NCI-H524 (cell line): Measurements from ENCODE around the gene ABCC3.
A peak's percentile ranks its signal among the peaks of the same experiment; 100 is the strongest.

Experiments used
- DNase-seq, 2 experiments: peaks; one replicate each; lab custom pipeline; 2025; lab: John Stamatoyannopoulos, UW

The ABCC3 gene

DNA sequence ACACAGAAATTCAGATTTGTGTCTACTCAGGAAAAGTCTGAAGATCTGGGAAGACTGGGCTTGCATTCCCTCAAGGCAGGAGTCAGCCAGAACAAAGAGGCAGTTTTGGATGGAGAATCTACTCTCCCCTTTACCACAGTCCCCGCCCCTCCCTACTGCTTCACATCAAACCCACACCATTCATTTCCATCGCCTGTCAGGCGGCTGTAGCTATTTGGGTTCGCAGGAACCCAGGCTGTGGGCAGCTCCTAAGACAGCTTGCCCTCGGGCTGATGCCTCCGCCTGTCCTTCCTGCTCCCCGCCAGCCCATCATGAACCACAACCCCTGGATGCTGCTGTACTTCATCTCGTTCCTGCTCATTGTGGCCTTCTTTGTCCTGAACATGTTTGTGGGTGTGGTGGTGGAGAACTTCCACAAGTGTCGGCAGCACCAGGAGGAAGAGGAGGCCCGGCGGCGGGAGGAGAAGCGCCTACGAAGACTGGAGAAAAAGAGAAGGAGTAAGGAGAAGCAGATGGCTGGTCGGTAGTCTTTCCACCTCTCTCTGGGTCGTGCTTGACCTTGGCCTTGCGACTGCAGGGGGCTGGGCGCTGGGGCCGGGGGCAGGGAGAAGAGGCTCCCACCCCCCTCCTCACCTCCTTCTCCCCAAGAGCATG is 27.0 kb upstream of the ABCC3 start:
- DNase-seq, result no peak

DNA sequence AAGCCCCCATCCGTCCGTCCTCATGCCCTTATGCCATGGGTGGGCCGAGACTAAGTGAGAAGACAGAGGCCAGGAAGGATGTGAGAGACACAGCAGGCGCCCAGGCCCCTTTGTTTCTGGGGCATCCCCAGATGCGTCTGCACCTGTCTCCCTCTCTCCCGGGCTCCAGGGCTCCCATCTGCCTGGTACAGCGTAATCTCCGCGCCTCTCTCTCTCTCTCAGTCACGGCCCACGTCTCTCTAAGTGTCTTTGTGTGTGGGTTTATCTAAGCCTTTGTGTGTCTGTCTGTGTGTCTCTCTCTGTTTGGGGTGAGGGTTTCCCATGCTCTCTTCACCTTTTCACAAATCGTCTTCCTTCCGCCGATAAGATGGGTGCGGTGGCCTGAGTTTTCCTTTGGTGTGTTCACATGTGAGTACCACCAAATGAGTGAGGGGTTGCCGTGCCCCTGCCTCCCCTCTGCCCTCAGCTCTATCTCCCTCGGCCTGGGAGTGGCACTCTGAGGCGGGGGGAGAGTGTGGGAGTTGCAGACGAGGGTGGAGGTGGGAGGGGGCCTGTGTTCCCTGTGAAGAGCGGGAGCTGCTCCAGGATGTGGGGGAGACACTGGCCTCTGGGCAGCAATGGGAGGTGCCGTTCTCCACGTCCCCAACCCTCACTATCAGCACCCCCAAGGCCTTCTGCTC is 25.8 kb upstream of the ABCC3 start:
- peak; percentile 93 to 97 for DNase-seq

DNA sequence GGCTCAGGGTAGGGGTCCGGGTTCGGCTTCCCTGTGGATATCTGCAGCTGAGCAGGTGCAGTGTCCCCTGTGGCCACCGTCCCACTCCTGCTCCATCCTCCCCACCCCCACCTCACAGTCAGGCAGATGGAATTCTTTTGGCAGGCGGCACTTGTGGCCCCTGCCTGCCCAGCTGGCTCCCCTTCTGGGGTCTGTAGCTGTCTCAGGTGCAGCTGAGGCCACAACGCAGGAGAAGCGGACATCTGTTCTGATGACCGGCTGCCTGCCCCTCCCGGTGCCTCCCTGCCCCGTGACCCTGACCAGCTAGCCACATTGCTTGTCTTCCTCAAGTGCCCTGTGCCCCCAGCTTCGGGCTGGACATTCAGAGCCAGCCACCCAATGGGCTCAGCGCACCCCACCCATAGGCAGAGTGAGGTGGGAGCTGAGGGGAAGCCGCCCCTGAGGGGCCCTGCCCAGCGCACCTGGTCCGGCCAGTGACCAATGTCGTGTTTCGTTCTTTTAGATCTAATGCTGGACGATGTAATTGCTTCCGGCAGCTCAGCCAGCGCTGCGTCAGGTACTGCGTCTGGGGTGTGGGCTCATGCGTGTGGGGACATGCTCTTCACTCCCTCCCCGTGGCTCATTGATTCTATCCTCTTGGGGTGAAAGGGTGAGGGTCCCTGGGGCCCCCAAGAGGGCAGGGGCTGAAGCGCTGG is 25.2 kb upstream of the ABCC3 start:
- DNase-seq, result peak; percentile 88 to 93

DNA sequence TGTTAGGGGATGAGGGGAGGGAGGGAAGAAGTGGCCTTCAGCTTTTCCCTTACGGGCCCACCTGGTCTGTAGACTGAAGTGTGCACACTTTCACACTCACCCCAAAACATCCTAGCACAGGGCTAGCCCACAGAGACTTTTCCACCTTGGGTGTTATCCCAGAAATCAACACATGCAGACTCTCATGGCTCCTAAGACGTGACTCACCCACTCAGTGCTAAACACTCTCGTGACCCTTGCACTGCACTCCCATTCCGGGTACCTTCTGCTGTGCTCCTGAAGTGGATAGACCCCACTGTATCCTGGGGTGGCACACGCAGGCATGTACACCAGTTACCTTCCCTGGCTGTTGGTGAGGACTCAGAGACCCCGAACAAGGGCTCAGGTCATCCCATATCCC is 23.0 kb upstream of the ABCC3 start:
- DNase-seq, result no peak

DNA sequence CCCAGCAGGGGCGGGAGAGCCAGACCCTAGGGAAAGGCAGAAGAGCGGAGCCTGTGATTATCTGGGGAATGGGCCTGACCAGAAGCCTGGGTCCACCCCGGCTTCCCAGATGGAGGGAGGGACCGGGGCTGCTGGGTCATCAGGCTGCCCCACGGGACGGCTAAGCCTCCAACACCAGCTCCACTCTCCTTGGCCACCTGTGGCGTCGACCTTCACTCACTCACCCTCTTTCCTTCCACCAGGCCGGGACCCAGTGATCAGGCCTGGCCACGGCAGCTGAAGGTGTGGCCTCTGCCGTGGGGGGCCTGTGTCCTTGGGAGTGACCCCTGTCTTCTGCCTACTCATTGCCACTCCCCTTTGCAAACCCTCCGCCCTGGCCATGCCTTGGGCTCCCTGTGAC is 22.4 kb upstream of the ABCC3 start:
- DNase-seq, result no peak

DNA sequence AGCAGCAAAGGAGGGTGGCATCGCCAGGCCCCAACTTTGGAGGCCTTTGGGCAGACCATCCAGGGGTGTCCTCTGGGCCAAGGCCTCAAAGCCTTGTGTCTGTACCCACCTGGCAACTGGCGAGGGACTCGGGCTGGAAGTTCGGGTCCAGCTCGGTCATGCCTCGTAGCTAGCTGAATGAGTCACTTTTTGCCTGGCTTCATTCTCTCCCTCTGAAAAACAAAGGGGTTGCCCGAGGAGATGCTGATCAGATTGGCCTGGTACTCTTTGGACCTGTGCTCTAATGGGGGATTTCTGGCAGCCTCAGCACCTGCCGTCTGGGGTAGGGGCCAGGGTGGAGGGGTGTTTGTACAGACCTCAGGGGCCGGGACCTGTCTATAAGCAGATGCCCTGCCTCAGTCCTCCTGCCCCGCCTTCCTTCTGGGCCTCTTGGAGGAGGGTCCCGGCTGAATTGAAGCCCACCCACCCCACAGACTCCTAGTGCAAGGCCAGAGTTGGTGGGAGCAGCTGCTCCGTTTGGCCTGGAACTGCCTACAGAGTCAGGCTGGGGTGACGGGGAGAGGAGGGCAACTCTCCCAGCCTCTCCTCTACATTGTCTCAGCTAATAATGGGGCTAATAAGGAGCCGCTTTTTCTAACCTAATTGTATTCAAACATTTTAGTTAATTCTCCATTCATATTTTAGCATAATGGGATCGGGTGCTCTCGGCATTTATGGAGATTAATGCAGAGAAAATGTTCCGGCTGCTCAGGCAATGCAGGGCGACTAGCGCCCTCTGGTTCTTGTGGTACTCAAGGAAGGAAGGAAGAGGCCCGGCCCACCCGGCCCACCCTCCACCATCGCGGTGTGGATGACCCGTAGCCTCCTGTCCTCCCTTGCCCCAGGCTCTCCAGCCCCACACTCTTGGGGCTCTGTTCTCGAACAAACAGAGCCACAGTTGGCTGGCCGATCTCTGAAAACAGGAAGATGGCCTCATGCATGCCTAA is 21.4 kb upstream of the ABCC3 start:
- DNase-seq, result peak in 1 of 2 experiments; percentile 35

DNA sequence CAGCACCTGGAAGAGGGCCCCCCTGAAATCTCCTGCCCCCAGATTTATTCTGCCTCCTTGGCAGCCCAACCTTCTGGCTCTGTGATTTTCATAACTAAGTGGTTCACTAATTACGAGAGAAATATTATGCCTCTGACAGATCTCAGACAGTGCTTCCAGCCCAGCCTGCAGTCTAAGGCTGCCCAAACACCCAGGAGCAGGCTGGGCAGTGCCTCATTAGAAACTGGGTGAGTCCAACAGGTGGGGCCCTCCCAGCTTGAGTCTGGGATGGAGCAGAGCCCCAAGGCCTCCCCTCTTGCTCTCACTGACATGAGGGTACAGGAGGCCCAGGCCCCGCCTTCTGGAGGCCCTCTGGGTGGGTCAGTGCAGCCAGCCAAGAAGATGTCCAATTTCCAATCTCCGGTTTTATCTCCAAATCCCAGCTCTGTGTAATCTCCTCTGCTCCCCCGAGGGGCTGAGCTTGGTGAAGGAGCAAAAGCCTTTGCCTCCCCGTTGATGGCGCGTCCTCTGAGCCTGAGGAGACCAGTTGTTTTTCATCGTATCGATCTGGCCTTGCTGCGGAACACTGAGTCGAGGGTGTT is 20.1 kb upstream of the ABCC3 start:
- DNase-seq, result peak in 1 of 2 experiments; percentile 32

DNA sequence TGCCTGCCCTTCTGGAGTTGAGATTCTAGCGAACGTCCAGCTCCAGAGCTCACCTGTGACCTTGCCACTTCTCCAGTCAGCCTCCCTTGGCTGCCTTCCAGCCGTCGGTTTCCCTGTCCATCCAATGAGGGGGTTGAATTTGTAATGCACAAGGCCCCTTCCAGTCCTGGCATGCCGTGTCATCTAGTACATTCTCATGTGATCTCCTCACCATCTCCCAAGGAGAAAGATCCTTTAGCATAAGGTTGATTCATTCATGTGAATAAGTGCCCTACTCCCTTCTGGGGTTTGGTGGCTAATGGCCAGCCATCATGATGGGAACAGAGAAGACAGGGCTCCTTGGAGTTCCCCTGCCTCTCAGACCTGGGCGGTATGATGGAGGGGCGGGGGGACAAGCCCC is 18.9 kb upstream of the ABCC3 start:
- DNase-seq, result no peak

DNA sequence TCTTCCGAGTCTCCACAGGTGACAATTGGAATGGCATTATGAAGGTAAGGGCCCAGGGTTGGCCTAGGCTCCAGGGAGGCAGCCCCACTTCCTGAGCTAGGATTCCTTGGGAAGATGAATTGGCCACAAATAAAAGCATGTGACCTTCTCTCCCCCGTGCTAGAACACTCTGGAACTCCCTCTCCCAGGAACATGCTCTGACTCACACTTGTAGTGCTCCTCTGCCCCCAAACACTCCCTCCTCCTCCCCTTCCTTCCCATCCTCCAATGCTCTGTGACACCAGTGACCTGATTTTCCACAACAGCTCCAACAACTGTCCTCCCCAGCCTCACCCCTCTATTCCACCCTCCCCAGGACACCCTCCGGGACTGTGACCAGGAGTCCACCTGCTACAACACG is 16.4 kb upstream of the ABCC3 start:
- no peak for DNase-seq

DNA sequence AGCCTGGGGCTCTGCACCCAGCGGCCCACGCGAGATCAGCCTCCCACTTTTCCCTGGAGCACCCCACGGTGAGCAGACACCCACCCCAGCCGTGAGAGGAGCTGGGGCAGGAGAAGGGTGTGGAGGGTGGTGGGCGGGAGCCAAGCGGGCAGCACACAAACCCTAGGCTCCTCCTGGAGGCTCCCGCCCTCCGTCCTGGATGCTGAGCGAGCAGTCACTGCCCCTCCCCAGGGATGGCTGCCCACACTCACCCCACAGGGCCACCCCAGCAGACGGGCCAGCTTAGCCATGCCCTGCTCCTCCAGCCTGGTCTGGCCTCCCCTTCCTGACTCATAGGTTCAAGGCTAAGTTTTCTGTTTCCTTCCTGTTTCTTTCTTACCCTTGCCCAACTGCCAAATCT is 15.7 kb upstream of the ABCC3 start:
- DNase-seq, result no peak

DNA sequence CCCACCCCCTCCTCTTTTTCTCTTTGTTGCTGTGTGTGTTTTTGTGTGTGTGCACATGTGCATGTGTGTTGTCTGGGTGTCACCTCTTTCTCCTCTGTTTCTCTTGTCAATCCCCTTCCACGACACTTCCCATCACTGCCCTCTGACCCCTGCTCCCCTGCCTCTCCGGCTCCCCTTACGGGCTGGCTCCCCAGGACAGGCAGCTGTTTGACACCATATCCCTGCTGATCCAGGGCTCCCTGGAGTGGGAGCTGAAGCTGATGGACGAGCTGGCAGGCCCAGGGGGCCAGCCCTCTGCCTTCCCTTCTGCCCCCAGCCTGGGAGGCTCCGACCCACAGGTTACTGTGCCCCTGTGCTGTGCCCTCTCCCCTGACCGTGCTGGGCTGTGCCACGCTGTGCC is 15.2 kb upstream of the ABCC3 start:
- DNase-seq, result no peak

DNA sequence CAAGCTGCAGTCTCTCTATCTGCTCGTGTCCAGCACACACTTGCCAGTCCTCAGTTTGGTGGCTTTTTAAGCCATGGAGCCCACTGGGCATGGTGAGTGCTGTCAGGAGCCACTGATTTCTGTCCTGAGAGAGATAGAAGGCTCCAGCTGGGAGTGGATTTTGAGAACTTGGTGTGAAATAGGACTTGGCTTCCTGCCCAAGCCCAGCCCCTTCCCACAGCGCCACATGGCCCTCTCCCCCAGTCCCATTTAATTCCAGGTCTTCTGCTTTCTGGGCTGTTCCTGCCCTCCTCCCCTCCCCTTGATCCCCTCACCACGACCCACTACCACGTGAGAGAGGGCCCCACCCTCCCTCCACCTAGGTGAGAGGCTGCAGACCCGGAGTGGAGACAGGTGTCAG is 14.4 kb upstream of the ABCC3 start:
- DNase-seq, result peak in 1 of 2 experiments; percentile 40

DNA sequence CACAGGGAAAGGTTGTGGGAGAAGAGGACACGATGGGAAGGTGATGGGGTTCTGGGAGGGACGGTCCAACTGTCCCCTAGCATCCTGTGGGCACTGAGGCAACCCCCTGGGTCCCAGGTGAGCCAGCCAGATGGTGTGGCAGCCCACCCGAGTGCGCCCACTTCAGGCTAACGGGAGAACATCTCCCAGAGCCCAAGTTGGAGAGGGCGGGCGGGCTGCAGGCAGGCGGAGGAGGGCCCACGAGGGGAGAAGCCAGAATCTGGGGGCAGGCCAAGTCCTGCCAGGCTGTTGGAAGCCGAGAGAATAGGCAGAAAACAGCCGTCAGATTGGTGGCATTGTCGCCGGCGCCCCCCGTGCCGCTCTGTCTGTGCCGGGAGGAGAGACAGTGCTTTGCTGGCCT is 13.8 kb upstream of the ABCC3 start:
- peak in 1 of 2 experiments; percentile 35 for DNase-seq

DNA sequence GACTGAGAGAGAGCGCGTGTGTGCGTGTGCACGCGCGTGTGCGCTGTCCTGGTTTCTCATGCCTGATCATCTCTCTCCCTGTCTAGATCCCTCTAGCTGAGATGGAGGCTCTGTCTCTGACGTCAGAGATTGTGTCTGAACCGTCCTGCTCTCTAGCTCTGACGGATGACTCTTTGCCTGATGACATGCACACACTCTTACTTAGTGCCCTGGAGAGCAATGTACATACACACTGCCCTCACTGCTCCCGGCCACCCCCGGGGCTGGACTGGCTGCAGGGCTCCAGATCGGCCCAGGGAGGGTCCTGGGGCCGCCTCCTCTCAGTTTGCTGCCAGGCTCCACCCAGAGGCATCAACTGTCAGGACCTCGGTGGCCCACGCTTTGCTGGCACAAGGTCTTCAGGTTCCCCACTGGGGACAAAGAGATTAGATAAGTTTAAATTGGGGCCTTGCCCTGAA is 13.1 kb upstream of the ABCC3 start:
- no peak for DNase-seq

DNA sequence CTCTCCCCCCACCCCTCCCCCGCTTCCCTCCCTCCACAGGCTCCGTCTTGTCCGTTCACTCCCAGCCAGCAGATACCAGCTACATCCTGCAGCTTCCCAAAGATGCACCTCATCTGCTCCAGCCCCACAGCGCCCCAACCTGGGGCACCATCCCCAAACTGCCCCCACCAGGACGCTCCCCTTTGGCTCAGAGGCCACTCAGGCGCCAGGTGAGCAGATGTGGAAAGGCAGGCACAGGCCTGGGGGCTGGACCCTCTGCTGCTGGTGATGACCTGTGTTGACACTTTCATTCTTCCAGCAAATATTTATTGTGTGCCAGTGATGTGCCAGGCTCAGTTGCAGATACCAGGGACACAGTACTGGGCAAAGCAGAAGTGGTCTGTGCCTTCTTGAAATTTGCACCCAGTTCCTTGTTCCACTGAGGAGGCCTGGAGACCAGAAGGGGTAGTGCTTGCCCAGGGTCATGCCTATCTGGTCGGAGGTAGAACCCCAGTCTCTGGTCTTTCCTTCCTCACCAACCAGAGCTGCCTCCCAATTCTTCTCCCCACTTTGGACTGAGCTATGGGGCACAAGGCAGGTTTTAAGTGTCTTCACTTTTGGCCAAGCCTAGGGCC is 10.3 kb upstream of the ABCC3 start:
- no peak for DNase-seq

DNA sequence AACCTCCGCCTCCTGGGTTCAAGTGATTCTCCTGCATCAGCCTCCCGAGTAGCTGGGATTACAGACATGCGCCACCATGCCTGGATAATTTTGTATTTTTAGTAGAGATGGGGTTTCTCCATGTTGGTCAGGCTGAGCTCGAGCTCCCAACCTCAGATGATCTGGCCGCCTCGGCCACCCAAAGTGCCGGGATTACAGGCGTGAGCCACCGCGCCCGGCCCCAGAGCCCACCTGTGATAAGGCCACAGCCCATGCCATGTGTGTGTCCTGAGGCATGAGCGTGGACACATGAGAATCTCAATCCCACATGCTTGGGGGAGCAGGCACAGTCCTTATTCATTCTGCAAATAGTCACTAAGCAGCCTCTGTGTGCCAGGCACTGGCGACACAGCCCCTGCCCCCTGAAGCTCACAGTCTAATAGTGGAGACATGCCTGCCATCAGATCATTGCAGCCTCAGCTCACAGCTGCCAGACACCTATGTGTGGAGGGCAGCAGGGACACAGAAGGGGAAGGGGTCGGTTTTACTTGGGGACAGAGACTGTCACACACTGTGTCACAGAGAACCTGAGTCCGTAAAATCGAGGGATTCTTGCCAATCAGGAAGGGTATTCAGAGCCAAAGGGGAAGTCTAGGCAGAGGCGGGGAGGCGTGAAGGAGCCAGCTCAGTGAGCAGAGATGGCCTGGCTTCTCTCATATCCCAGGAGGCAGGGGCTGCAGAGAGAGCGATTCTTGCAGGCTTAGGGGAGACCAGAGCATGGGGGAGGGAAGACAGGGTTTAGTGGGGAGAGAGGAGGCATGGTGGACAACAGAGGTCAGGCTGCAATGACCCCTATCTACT is 9.4 kb upstream of the ABCC3 start:
- DNase-seq, result peak in 1 of 2 experiments; percentile 20

DNA sequence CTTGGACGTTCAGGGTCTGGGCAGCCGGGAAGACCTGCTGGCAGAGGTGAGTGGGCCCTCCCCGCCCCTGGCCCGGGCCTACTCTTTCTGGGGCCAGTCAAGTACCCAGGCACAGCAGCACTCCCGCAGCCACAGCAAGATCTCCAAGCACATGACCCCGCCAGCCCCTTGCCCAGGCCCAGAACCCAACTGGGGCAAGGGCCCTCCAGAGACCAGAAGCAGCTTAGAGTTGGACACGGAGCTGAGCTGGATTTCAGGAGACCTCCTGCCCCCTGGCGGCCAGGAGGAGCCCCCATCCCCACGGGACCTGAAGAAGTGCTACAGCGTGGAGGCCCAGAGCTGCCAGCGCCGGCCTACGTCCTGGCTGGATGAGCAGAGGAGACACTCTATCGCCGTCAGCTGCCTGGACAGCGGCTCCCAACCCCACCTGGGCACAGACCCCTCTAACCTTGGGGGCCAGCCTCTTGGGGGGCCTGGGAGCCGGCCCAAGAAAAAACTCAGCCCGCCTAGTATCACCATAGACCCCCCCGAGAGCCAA is 8.6 kb upstream of the ABCC3 start:
- DNase-seq, result peak; percentile 57 to 86

DNA sequence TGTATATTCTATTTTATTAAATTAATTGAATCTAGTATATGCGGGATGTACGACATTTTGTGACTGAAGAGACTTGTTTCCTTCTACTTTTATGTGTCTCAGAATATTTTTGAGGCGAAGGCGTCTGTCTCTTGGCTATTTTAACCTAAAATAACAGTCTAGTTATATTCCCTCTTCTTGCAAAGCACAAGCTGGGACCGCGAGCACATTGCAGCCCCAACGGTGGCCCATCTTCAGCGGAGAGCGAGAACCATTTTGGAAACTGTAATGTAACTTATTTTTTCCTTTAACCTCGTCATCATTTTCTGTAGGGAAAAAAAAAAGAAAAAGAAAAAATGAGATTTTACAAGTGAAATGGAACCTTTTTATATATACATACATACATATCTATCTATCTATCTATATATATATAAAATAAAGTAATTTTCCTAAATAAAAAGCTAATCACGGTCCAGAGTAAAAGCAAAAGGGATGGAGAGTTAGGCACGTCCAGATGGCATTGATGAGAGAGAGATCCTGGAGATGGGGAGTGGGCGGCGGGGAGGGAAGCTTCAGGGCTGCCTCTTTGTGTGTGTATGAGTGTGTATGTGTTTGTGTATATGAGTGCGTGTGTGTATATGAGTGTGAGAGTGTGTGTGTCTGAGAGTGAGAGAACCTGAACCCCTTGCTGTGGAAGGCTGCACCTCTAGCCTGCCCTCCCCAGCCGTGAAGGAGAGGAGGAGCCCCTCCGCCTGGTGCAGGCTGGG is 7.5 kb upstream of the ABCC3 start:
- no peak for DNase-seq
